ENCODE results near the gene TMEM130. TPM values are rescaled to one million over a fixed set of nuclear protein-coding genes. Genes with fewer than 3 reads are reported as not detected.
"Not testable (repeated sequence)": the region's sequence is repeated elsewhere in the genome, so short reads cannot be mapped to it uniquely, and the experiment has no call there.

Gene TMEM130
- total RNA-seq, 1 experiment from 2014 or later = 18.1 TPM

GRCh38 chr7:98878365-98879197 lies 8.8 kb upstream of the TMEM130 start, which contains the start of gene TRRAP:
TSS of gene TRRAP (plus strand) at chr7:98878532. CDS start at chr7:98881151, 2,619 bp downstream.
- in situ Hi-C loops (cut with HindIII; ENCODE audit: low sequenced_read_pairs) = no loop called here
- peak; percentile 58 for DNase-seq (ENCODE audit: low spot score)

- in situ Hi-C loops (cut with HindIII; ENCODE audit: low sequenced_read_pairs) = no loop called here
- peak; percentile 29 for DNase-seq (ENCODE audit: low spot score)
Observed at GRCh38 chr7:98877692-98878364, 8.0 kb upstream of the TMEM130 start.

GRCh38 chr7:98877146-98877545 lies 7.3 kb upstream of the TMEM130 start:
- in situ Hi-C loops (cut with HindIII; ENCODE audit: low sequenced_read_pairs) = no loop called here
- DNase-seq (ENCODE audit: low spot score) = no peak

- in situ Hi-C loops (cut with HindIII; ENCODE audit: low sequenced_read_pairs) = no loop called here
- no peak for DNase-seq (ENCODE audit: low spot score)
Observed at GRCh38 chr7:98875501-98875900, 5.7 kb upstream of the TMEM130 start.

GRCh38 chr7:98874942-98875341 lies 5.1 kb upstream of the TMEM130 start:
- in situ Hi-C loops (cut with HindIII; ENCODE audit: low sequenced_read_pairs) = no loop called here
- no peak for DNase-seq (ENCODE audit: low spot score)

- in situ Hi-C loops (cut with HindIII; ENCODE audit: low sequenced_read_pairs); DNase-seq (ENCODE audit: low spot score): not testable (repeated sequence)
Observed at GRCh38 chr7:98873610-98874009, 3.8 kb upstream of the TMEM130 start.

GRCh38 chr7:98872328-98872924 lies 2.6 kb upstream of the TMEM130 start:
- DNase-seq (ENCODE audit: low spot score) = no peak
- in situ Hi-C loops (cut with HindIII; ENCODE audit: low sequenced_read_pairs) = no loop called here

- DNase-seq (ENCODE audit: low spot score) = no peak
- in situ Hi-C loops (cut with HindIII; ENCODE audit: low sequenced_read_pairs) = no loop called here
Observed at GRCh38 chr7:98870807-98871491, 1.1 kb upstream of the TMEM130 start.

- in situ Hi-C loops (cut with HindIII; ENCODE audit: low sequenced_read_pairs) = no loop called here
- peak; percentile 67 for DNase-seq (ENCODE audit: low spot score)
Observed at GRCh38 chr7:98870121-98870651, 372 bp upstream of the TMEM130 start.

- peak; percentile 45 for DNase-seq (ENCODE audit: low spot score)
- in situ Hi-C loops (cut with HindIII; ENCODE audit: low sequenced_read_pairs) = no loop called here
Observed at GRCh38 chr7:98869027-98869596, 702 bp downstream of the TMEM130 start.

- in situ Hi-C loops (cut with HindIII; ENCODE audit: low sequenced_read_pairs) = no loop called here
- peak; percentile 10 for DNase-seq (ENCODE audit: low spot score)
Observed at GRCh38 chr7:98868450-98868849, 1.4 kb downstream of the TMEM130 start.

- in situ Hi-C loops (cut with HindIII; ENCODE audit: low sequenced_read_pairs) = no loop called here
Observed at GRCh38 chr7:98866765-98867164, 3.0 kb downstream of the TMEM130 start.

GRCh38 chr7:98866351-98866750 lies 3.5 kb downstream of the TMEM130 start:
- in situ Hi-C loops (cut with HindIII; ENCODE audit: low sequenced_read_pairs) = no loop called here
- no peak for DNase-seq (ENCODE audit: low spot score)

More at GRCh38 chr7:98866765-98867164, 3.0 kb downstream of the TMEM130 start:
- DNase-seq (ENCODE audit: low spot score) = no peak

- no peak for DNase-seq (ENCODE audit: low spot score)
- in situ Hi-C loops (cut with HindIII; ENCODE audit: low sequenced_read_pairs) = no loop called here
Observed at GRCh38 chr7:98864731-98865453, 4.9 kb downstream of the TMEM130 start.

GRCh38 chr7:98863601-98864000 lies 6.2 kb downstream of the TMEM130 start:
- in situ Hi-C loops (cut with HindIII; ENCODE audit: low sequenced_read_pairs) = no loop called here
- DNase-seq (ENCODE audit: low spot score) = no peak

- DNase-seq (ENCODE audit: low spot score) = no peak
- in situ Hi-C loops (cut with HindIII; ENCODE audit: low sequenced_read_pairs) = no loop called here
Observed at GRCh38 chr7:98862716-98863420, 6.9 kb downstream of the TMEM130 start.

- in situ Hi-C loops (cut with HindIII; ENCODE audit: low sequenced_read_pairs) = no loop called here
- DNase-seq (ENCODE audit: low spot score) = no peak
Observed at GRCh38 chr7:98862203-98862602, 7.6 kb downstream of the TMEM130 start.

- in situ Hi-C loops (cut with HindIII; ENCODE audit: low sequenced_read_pairs) = no loop called here
Observed at GRCh38 chr7:98860071-98860470, 9.7 kb downstream of the TMEM130 start.

More at GRCh38 chr7:98860071-98860470, 9.7 kb downstream of the TMEM130 start:
- no peak for DNase-seq (ENCODE audit: low spot score)
